GM23338 (cell line): Measurements from ENCODE around the gene TBX1. TPM values are rescaled to one million over a fixed set of nuclear protein-coding genes. Genes with fewer than 3 reads are reported as not detected.

Experiments
- ATAC-seq: fragments of 200-7000 bp; cut with Tn5 transposase; 3 replicates; pipeline ENCODE4 v1.9.1; 2020
- DNase-seq: peaks from one replicate; pipeline ENCODE4 v3.0.0-alpha.2; 2015; ENCODE audit warnings: low spot score
- H2AFZ ChIP-seq: fragments of 200-600 bp; sonication (generic); 2 replicates; pipeline ENCODE4 v1.8.0; 2016; ENCODE audit warnings: antibody characterized with exemption, mild to moderate bottlenecking, moderate library complexity
- H3F3A ChIP-seq: fragments of 200-600 bp; sonication (generic); replicated peaks from 2 replicates; pipeline ENCODE4 v1.8.0; 2017; ENCODE audit warnings: antibody characterized with exemption, mixed run types, low read depth
- H3K27ac ChIP-seq: fragments of 200-600 bp; sonication (generic); 2 replicates; pipeline ENCODE4 v1.6.1; 2016; ENCODE audit warnings: low read depth
- H3K27me3 ChIP-seq: fragments of 200-600 bp; sonication (generic); 2 replicates; pipeline ENCODE4 v1.8.0; 2016; ENCODE audit warnings: mild to moderate bottlenecking, mixed run types, moderate library complexity; ENCODE audit not compliant: insufficient read depth
- H3K36me3 ChIP-seq: fragments of 200-600 bp; sonication (generic); 2 replicates; pipeline ENCODE4 v1.8.0; 2016; ENCODE audit warnings: mild to moderate bottlenecking; ENCODE audit not compliant: insufficient read depth
- H3K4me1 ChIP-seq: fragments of 200-600 bp; sonication (generic); 2 replicates; pipeline ENCODE4 v1.8.0; 2016; ENCODE audit warnings: mild to moderate bottlenecking, moderate library complexity; ENCODE audit not compliant: insufficient read depth
- H3K4me2 ChIP-seq: fragments of 200-600 bp; sonication (generic); 2 replicates; pipeline ENCODE4 v1.7.1; 2017; ENCODE audit warnings: mixed run types
- H3K4me3 ChIP-seq: fragments of 200-600 bp; sonication (generic); 2 replicates; pipeline ENCODE4 v1.6.1; 2016; ENCODE audit warnings: mixed run types
- H3K79me2 ChIP-seq: fragments of 200-600 bp; sonication (generic); replicated peaks from 2 replicates; pipeline ENCODE4 v1.8.0; 2017; ENCODE audit warnings: mild to moderate bottlenecking; ENCODE audit not compliant: insufficient read depth
- H3K9me2 ChIP-seq: fragments of 200-600 bp; sonication (generic); 2 replicates; pipeline ENCODE4 v1.8.0; 2017; ENCODE audit not compliant: insufficient read depth
- H4K20me1 ChIP-seq: fragments of 200-600 bp; sonication (generic); replicated peaks from 2 replicates; pipeline ENCODE4 v1.8.0; 2017; ENCODE audit warnings: mild to moderate bottlenecking; ENCODE audit not compliant: insufficient read depth
- H3K27ac Mint-ChIP-seq: 2 replicates; pipeline ENCODE4 v1.8.0; 2020; ENCODE audit warnings: inconsistent platforms, mild to moderate bottlenecking, moderate library complexity, mixed read lengths
- H3K27me3 Mint-ChIP-seq: 3 replicates; pipeline ENCODE4 v1.8.0; 2022; ENCODE audit warnings: low read depth, mild to moderate bottlenecking, moderate library complexity, mixed read lengths, inconsistent platforms; ENCODE audit not compliant: insufficient read depth, poor library complexity
- H3K36me3 Mint-ChIP-seq: 3 replicates; pipeline ENCODE4 v1.8.0; 2021; ENCODE audit warnings: low read depth, mild to moderate bottlenecking, inconsistent platforms, moderate library complexity, mixed read lengths
- H3K4me1 Mint-ChIP-seq: 3 replicates; pipeline ENCODE4 v1.8.0; 2020; ENCODE audit warnings: mild to moderate bottlenecking, inconsistent platforms, mixed read lengths
- H3K4me3 Mint-ChIP-seq: 3 replicates; pipeline ENCODE4 v1.8.0; 2021; ENCODE audit warnings: moderate library complexity, mild to moderate bottlenecking, inconsistent platforms, mixed read lengths
- H3K9me3 Mint-ChIP-seq: 3 replicates; pipeline ENCODE4 v1.8.0; 2020; ENCODE audit warnings: moderate library complexity, mild to moderate bottlenecking, inconsistent platforms, mixed read lengths
- CREB1 ChIP-seq: fragments of 250-450 bp; sonication (Bioruptor Pico); IDR thresholded peaks from 2 replicates; pipeline ENCODE4 v1.5.0; 2020; ENCODE audit warnings: low read depth, mild to moderate bottlenecking, moderate library complexity
- EZH2 ChIP-seq: fragments of 200-600 bp; sonication (generic); IDR thresholded peaks from one replicate; pipeline ENCODE4 v1.8.0; 2017; ENCODE audit warnings: antibody characterized with exemption, mild to moderate bottlenecking, low read depth; ENCODE audit not compliant: unreplicated experiment
- EZH2phosphoT487 ChIP-seq: fragments of 200-600 bp; sonication (generic); IDR thresholded peaks from one replicate; pipeline ENCODE4 v1.8.1; 2018; ENCODE audit warnings: antibody characterized with exemption; ENCODE audit not compliant: unreplicated experiment
- JUNB ChIP-seq: IDR thresholded peaks from one replicate; pipeline ENCODE4 v1.6.1; 2016; ENCODE audit warnings: antibody characterized with exemption; ENCODE audit not compliant: unreplicated experiment
- NANOG ChIP-seq: IDR thresholded peaks from 2 replicates; pipeline ENCODE4 v1.6.1; 2016; ENCODE audit warnings: antibody characterized with exemption, borderline replicate concordance
- POLR2AphosphoS5 ChIP-seq: IDR thresholded peaks from 2 replicates; pipeline ENCODE4 v1.6.1; 2016; ENCODE audit warnings: antibody characterized with exemption, low read depth
- STAT1 ChIP-seq: IDR thresholded peaks from one replicate; pipeline ENCODE4 v1.6.1; 2016; ENCODE audit warnings: antibody characterized with exemption; ENCODE audit not compliant: unreplicated experiment
- ZNF114 ChIP-seq: fragments of 250-450 bp; sonication (Bioruptor Pico); IDR thresholded peaks from 2 replicates; pipeline ENCODE4 v1.5.0; 2020; ENCODE audit warnings: mild to moderate bottlenecking, moderate library complexity
- ZNF331 ChIP-seq: fragments of 250-450 bp; sonication (Bioruptor Pico); IDR thresholded peaks from 2 replicates; pipeline ENCODE4 v1.5.0; 2020; ENCODE audit warnings: low read depth, mild to moderate bottlenecking, moderate library complexity
- polyA plus RNA-seq: library from polyadenylated mRNA; unstranded; fragments of >200 nt; fragmentation: Nextera tagmentation; extraction: Ambion mirVana; gene quantifications from 2 replicates; pipeline ENCODE4 v1.2.1, GENCODE V29; 2016
- total RNA-seq: library from RNA; depleted of rRNA; stranded (reverse); fragments of >200 nt; shearing (Covaris generic); gene quantifications from 2 replicates; pipeline ENCODE4 v1.2.3, GENCODE V29; 2014
- TF ChIP-seq, protein P1 (sequence below): IDR thresholded peaks from one replicate; pipeline ENCODE4 v1.6.1; 2018; ENCODE audit warnings: antibody characterized with exemption; ENCODE audit not compliant: unreplicated experiment
- TF ChIP-seq, protein P2 (sequence below): fragments of 250-450 bp; sonication (Bioruptor Pico); IDR thresholded peaks from 2 replicates; pipeline ENCODE4 v1.5.0; 2020; ENCODE audit warnings: mild to moderate bottlenecking, moderate library complexity
- TF ChIP-seq, protein P3 (sequence below), 2 experiments: fragments of 200-600 bp in 1 of 2; sonication (generic) in 1 of 2; conservative IDR thresholded peaks; 2 replicates each; pipeline versions ENCODE4 v1.5.1 to v1.6.1; 2016 to 2017; ENCODE audit warnings: antibody characterized with exemption in 2 of 2, low read depth in 2 of 2, mild to moderate bottlenecking in 2 of 2, moderate library complexity in 1 of 2
- TF ChIP-seq, protein P4 (sequence below): IDR thresholded peaks from 2 replicates; pipeline ENCODE4 v1.6.1; 2016; ENCODE audit warnings: antibody characterized with exemption

TBX1 gene
- total and polyA plus RNA-seq, 2 experiments from 2014 or later = 0.19 to 0.66 TPM

DNA sequence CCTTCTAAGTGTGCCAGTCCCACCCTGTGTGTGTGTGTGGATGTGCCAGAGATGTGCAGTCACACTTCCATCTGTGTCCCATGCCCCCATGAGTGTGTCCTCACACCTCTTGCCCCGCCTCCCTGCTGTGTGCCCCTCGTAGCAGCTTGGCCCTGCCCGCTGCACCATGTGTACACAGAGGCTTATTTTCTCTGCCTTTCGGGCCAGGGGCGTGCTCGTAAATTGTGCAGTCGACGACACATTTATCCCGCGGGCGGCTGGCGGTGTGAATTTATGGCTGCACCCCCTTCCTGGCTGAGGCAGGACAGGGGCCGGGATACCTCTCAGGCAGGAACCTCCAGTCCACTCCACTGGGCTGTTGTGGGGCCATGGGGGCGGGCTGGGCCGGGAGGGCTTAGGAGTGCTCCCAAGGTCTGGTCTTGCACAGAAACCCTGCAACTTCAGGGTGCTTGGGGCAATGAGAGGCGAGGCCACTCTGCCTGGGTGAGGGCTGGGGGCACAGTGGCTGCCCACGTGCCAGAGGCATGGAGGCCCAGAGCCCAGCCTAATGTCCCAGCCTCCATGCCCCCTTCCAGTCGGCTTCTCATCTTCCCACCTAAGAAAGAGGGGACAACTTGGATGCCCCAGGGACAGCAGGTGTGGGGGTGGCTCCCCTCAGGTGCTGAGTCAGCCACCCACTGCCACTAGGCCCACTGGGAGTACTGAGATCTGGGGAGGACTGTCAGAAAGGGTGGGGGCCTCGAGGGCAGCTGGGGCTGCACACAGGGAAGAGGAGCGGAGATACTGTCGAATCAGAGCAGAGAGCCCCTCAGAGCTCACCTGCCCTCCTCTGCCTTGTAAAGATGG is 24.7 kb upstream of the TBX1 start:
- H3K4me3 Mint-ChIP-seq = no peak overlapping the region
- Histone ChIP-seq H3F3A (no peaks in the 10 kb centered on the region), H3K4me1 (no peaks in the 10 kb centered on the region), H3K36me3 (no peaks in the 10 kb centered on the region), H3K4me2 (no peak overlapping the region), H3K9me2 (no peaks in the 10 kb centered on the region), H3K79me2 (no peaks in the 10 kb centered on the region), H4K20me1 (no peaks in the 10 kb centered on the region), H2AFZ (no peak overlapping the region), H3K4me3 (no peak overlapping the region), H3K27ac (no peak overlapping the region), H3K27me3 (no peaks in the 10 kb centered on the region)
- H3K27ac Mint-ChIP-seq = no peak overlapping the region
- H3K27me3 Mint-ChIP-seq = peaks cover 17% of the 10 kb centered on the region
- no peak for ATAC-seq
- peaks cover 6% of the 10 kb centered on the region for H3K4me1 Mint-ChIP-seq
- DNase-seq = no peak
- no peaks in the 10 kb centered on the region for H3K9me3 Mint-ChIP-seq
- TF ChIP-seq CREB1 (CRISPR knock-in tag) (no peak), ZNF114 (CRISPR knock-in tag) (no peak), POLR2AphosphoS5 (no peak), JUNB (no peak), NANOG (no peak), EZH2 (no peak), ZNF331 (CRISPR knock-in tag) (no peak), STAT1 (no peak), EZH2phosphoT487 (no peak)
- TF ChIP-seq, protein P1, sequence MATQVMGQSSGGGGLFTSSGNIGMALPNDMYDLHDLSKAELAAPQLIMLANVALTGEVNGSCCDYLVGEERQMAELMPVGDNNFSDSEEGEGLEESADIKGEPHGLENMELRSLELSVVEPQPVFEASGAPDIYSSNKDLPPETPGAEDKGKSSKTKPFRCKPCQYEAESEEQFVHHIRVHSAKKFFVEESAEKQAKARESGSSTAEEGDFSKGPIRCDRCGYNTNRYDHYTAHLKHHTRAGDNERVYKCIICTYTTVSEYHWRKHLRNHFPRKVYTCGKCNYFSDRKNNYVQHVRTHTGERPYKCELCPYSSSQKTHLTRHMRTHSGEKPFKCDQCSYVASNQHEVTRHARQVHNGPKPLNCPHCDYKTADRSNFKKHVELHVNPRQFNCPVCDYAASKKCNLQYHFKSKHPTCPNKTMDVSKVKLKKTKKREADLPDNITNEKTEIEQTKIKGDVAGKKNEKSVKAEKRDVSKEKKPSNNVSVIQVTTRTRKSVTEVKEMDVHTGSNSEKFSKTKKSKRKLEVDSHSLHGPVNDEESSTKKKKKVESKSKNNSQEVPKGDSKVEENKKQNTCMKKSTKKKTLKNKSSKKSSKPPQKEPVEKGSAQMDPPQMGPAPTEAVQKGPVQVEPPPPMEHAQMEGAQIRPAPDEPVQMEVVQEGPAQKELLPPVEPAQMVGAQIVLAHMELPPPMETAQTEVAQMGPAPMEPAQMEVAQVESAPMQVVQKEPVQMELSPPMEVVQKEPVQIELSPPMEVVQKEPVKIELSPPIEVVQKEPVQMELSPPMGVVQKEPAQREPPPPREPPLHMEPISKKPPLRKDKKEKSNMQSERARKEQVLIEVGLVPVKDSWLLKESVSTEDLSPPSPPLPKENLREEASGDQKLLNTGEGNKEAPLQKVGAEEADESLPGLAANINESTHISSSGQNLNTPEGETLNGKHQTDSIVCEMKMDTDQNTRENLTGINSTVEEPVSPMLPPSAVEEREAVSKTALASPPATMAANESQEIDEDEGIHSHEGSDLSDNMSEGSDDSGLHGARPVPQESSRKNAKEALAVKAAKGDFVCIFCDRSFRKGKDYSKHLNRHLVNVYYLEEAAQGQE = no peak
- TF ChIP-seq, protein P2, sequence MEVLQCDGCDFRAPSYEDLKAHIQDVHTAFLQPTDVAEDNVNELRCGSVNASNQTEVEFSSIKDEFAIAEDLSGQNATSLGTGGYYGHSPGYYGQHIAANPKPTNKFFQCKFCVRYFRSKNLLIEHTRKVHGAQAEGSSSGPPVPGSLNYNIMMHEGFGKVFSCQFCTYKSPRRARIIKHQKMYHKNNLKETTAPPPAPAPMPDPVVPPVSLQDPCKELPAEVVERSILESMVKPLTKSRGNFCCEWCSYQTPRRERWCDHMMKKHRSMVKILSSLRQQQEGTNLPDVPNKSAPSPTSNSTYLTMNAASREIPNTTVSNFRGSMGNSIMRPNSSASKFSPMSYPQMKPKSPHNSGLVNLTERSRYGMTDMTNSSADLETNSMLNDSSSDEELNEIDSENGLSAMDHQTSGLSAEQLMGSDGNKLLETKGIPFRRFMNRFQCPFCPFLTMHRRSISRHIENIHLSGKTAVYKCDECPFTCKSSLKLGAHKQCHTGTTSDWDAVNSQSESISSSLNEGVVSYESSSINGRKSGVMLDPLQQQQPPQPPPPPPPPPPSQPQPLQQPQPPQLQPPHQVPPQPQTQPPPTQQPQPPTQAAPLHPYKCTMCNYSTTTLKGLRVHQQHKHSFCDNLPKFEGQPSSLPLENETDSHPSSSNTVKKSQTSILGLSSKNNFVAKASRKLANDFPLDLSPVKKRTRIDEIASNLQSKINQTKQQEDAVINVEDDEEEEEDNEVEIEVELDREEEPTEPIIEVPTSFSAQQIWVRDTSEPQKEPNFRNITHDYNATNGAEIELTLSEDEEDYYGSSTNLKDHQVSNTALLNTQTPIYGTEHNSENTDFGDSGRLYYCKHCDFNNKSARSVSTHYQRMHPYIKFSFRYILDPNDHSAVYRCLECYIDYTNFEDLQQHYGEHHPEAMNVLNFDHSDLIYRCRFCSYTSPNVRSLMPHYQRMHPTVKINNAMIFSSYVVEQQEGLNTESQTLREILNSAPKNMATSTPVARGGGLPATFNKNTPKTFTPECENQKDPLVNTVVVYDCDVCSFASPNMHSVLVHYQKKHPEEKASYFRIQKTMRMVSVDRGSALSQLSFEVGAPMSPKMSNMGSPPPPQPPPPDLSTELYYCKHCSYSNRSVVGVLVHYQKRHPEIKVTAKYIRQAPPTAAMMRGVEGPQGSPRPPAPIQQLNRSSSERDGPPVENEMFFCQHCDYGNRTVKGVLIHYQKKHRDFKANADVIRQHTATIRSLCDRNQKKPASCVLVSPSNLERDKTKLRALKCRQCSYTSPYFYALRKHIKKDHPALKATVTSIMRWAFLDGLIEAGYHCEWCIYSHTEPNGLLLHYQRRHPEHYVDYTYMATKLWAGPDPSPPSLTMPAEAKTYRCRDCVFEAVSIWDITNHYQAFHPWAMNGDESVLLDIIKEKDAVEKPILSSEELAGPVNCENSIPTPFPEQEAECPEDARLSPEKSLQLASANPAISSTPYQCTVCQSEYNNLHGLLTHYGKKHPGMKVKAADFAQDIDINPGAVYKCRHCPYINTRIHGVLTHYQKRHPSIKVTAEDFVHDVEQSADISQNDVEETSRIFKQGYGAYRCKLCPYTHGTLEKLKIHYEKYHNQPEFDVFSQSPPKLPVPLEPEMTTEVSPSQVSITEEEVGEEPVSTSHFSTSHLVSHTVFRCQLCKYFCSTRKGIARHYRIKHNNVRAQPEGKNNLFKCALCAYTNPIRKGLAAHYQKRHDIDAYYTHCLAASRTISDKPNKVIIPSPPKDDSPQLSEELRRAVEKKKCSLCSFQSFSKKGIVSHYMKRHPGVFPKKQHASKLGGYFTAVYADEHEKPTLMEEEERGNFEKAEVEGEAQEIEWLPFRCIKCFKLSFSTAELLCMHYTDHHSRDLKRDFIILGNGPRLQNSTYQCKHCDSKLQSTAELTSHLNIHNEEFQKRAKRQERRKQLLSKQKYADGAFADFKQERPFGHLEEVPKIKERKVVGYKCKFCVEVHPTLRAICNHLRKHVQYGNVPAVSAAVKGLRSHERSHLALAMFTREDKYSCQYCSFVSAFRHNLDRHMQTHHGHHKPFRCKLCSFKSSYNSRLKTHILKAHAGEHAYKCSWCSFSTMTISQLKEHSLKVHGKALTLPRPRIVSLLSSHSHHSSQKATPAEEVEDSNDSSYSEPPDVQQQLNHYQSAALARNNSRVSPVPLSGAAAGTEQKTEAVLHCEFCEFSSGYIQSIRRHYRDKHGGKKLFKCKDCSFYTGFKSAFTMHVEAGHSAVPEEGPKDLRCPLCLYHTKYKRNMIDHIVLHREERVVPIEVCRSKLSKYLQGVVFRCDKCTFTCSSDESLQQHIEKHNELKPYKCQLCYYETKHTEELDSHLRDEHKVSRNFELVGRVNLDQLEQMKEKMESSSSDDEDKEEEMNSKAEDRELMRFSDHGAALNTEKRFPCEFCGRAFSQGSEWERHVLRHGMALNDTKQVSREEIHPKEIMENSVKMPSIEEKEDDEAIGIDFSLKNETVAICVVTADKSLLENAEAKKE (CRISPR knock-in tag) = no peak
- TF ChIP-seq, protein P3, sequence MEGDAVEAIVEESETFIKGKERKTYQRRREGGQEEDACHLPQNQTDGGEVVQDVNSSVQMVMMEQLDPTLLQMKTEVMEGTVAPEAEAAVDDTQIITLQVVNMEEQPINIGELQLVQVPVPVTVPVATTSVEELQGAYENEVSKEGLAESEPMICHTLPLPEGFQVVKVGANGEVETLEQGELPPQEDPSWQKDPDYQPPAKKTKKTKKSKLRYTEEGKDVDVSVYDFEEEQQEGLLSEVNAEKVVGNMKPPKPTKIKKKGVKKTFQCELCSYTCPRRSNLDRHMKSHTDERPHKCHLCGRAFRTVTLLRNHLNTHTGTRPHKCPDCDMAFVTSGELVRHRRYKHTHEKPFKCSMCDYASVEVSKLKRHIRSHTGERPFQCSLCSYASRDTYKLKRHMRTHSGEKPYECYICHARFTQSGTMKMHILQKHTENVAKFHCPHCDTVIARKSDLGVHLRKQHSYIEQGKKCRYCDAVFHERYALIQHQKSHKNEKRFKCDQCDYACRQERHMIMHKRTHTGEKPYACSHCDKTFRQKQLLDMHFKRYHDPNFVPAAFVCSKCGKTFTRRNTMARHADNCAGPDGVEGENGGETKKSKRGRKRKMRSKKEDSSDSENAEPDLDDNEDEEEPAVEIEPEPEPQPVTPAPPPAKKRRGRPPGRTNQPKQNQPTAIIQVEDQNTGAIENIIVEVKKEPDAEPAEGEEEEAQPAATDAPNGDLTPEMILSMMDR (conservative IDR thresholded peaks at IDR 0.05; ENCODE audit: low read depth in 2 of 2) = no peak
- TF ChIP-seq, protein P4, sequence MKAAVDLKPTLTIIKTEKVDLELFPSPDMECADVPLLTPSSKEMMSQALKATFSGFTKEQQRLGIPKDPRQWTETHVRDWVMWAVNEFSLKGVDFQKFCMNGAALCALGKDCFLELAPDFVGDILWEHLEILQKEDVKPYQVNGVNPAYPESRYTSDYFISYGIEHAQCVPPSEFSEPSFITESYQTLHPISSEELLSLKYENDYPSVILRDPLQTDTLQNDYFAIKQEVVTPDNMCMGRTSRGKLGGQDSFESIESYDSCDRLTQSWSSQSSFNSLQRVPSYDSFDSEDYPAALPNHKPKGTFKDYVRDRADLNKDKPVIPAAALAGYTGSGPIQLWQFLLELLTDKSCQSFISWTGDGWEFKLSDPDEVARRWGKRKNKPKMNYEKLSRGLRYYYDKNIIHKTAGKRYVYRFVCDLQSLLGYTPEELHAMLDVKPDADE = no peak
- no peaks in the 10 kb centered on the region for H3K36me3 Mint-ChIP-seq
